Left renal pelvis (tissue), 4 donors: ENCODE measurements around the gene PLXNA1. TPM values are rescaled to one million over a fixed set of nuclear protein-coding genes. Genes with fewer than 3 reads are reported as not detected.

ENCODE experiments used
- DNase-seq, 4 donors: peaks; one replicate each; pipeline ENCODE4 v3.0.0-alpha.2; 2013; ENCODE audit warnings: low read depth in 4 of 4, low spot score in 3 of 4
- polyA plus RNA-seq, 4 donors: library from polyadenylated mRNA; unstranded; fragments of 120-200 nt; gene quantifications; one replicate each; pipeline ENCODE4 v1.2.1, GENCODE V29; 2013; ENCODE audit not compliant: insufficient read length in 4 of 4

PLXNA1 gene
- polyA plus RNA-seq, 4 donors = 27.4 to 36.6 (median 28.1) TPM

GRCh38 chr3:126952261-126952982 is 30.5 kb upstream of the PLXNA1 start:
- no peak for DNase-seq

DNA sequence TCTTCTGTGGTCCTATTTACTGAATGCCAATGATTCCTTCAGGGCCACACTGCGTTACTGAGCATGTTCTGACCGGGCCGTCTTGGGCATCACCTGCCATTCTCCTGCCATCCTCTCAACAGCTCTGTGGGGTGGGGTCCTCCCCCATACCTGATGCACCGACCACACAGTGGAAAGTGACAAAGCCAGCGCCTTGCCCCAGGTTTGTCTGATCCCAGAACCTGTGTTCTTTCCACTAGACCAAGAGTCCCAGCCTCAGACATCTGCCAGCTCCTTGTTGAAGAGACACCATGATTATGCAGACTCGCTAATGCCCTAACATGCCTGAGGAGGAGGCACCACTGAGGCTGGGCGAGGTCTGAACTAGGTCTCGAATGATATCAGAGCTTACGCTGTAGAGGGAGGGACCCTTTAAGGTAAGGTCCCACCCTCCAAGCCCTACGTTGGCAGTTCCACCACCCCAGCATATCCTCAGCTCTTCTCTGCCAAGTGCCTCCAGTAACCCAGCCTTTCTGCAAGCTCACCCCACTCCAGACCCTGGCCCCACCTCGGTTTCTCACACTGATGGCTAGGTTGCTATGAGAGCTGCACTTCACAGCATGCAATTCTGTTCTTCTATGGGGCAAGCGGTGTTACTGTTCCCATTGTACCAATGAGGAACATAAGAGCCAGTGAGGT is 29.8 kb upstream of the PLXNA1 start:
- DNase-seq = no peak

DNA sequence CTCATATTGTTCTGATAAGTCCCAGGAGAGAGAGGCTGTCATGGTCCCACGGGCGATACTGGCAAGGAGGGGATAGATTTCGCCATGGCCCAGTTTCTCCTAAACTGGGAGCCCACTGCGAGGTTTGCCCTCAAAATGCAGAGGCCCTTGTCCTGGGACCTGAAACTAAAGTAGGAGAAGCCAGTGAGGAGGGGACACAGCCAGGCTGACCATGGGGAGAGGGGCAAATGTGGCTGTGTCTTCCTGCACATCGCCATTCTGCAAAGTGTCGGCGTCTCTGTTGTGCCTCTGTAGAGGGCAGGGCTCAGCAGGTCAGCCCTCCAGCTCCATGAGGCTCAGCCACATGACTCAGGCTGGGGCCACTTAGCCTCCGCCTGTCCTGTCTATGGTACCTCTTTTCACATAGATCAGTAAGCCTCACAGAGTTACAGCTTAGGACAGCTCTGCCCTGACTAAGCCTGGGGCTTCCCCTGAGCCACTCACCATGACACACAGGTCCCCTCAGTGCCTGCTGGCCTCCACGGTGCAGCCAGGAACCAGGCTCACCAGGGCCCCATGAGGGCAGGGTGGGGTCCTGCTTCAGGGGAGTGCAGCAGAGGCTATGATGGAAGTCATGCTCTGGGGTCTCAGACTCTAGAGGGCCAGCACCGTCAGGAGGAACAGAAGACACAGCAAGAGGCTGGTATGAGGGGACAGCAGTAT is 28.6 kb upstream of the PLXNA1 start:
- DNase-seq = no peak

DNA sequence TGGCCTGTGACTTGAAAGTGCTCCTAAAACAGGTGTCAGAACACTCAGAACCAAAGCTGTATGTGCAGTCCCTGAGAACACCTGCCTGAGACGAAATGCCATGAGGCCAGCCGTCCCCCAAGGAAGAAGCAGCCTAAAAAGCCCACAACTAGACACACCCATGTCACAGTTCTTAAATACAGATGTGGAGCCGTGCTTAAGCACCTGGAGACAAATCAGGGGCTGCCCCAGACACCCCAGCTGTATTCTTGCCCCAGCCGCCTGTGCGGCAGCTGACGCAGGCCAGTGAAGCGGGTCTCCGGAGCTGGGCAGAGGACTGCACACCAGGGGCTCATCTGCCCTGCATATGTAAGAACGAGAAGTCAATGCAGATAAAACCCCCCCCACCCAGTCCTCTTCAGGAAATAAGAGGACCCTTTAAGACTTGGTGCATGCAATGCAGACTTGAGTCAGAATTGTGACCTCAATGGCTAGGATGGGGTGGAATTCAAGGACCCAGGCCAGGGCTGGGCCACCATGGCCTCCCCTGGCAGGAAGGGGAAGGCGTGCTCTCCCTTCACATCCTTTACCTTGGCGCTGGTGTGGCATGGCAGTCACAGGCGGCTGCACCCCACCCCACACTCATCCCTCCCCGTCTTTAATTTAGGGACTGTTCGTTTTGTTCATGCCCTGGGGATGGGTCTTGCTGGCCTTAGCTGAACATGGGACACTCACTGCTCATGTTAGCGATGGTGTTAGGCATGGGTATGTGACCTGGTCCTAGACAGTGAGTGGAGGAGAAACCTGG is 27.7 kb upstream of the PLXNA1 start:
- no peak for DNase-seq

DNA sequence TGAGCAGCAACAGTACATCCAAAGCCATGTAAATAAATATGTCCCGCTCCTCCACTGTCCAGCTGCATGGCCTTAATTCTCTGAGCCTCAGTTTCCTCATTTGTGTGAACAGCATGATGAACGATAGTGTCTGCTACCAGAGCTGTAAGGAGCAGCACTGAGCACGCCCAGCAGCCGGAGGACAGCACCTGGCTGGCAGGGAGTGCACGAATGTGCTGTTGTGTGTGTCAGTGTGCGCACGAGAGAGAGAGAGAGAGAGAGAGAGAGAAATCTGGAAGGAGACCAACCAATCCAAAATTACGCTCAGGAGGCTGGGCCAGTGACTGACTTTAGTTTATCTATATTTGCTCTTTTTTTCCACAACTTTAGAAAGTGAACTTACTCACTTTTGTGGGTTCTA is 26.6 kb upstream of the PLXNA1 start:
- no peak for DNase-seq

GRCh38 chr3:126956866-126957650 is 25.9 kb upstream of the PLXNA1 start:
- DNase-seq = no peak

- no peak for DNase-seq
Observed at GRCh38 chr3:126957776-126958637, 24.9 kb upstream of the PLXNA1 start.

- DNase-seq = no peak
Observed at GRCh38 chr3:126958638-126959085, 24.3 kb upstream of the PLXNA1 start.

DNA sequence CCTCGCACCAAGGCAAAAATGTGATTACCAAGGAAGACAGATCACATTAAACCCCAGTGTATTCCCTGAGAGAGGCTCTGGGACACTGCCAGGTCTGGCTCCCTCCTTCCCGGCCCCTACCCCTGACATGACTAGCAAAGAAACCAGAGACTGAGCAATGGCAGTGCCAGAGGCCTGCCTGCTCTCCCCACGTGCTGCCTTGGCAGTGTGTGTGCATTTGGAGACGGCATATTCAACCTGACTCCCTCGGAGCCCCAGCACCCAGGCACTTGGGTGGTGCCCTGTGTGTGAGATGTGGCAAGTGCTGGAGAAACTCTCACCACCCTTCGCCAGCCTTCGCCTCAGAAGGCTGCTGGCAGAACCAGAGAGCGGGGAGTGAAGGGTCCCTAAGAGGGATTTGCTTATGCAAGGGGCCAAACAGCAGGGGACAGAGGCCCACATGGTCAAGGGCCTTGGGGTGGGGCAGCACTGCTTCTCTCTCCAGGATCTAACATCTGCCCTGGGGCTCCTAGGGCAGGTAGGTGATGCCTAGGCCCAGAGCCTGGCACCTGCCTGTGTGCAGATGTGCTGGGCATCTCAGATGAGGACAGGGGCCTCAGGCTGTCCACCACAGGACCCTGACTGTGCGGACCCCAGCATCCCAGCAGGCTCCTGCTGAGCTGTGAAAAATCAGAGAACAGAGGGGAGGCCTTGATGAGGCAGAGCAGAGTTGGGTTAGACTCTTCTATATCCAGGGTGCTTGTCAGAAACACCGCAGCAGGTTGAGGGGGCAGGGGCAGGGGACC is 23.6 kb upstream of the PLXNA1 start:
- no peak for DNase-seq

GRCh38 chr3:126959921-126960603 is 22.9 kb upstream of the PLXNA1 start:
- no peak for DNase-seq

GRCh38 chr3:126960604-126960995 is 22.3 kb upstream of the PLXNA1 start:
- DNase-seq = no peak

GRCh38 chr3:126961191-126961790 is 21.6 kb upstream of the PLXNA1 start:
- DNase-seq = no peak

DNA sequence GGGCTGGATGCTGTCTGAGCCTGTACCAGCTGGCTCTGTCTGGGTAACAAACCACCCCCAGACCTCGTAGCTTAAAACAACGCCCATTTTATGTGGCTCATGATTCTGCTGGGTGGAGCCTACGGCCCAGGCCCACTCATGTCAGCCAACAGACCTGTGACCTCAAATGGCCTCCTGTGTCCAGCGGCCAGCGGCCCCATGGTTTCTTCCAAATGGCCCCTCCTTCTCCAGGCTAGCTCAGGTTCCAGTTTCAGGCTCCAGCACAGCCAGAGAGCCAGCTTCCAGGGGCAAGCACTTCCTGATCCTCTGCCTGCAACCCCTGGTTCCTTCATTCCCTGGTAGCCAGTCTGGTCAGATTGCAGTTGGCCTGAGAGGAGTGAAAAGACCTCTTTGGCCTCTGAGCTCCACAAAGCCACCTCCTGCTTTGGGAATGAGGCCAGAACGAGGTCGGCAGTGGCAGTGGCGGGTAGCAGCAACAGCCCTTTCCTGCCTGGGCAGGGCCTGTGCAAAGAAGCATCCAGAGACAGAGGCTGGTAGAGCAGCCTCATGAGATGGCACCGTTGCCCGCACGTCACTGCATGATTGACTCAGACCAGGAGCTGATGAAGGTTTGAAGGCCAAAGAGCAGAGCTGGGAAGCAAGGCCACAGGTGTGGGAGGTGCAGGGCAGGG is 21.0 kb upstream of the PLXNA1 start:
- no peak for DNase-seq

DNA sequence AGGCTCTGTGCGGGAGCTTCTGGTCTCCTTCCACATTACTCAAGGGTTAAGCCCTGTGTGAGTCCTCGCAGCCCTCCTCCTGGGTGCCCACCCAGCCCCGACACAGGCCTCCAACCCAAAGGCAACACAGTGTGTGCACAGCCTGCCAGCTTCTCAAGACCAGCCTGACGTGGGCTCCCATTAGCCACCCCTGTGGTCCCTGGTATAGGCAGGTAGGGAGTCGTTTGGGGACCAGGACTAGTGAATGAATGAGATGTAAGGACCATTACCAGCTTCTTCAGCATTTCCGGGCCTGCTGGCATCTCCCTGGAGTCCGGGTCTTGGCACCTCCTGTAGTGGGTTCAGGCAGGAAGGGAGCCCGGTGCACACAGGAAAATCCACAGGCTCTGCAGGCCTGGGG is 20.2 kb upstream of the PLXNA1 start:
- DNase-seq = no peak

- DNase-seq = no peak
Observed at GRCh38 chr3:126963261-126964190, 19.4 kb upstream of the PLXNA1 start.

- no peak for DNase-seq
Observed at GRCh38 chr3:126964261-126964660, 18.7 kb upstream of the PLXNA1 start.
